Large intestine (tissue), 3 donors: ENCODE results near the gene SERPINE2. TPM values are rescaled to one million over a fixed set of nuclear protein-coding genes. Genes with fewer than 3 reads are reported as not detected.
A peak's percentile ranks its signal among the peaks of the same experiment; 100 is the strongest.

Experiments
- DNase-seq, 2 donors: peaks; one replicate each; pipeline versions ENCODE4 v3.0.0 to v3.0.0-alpha.2; 2013
- H3K27ac ChIP-seq: one replicate; pipeline ENCODE4 v1.5.1; 2013; ENCODE audit warnings: low read length
- H3K27me3 ChIP-seq: 2 replicates; pipeline ENCODE4 v1.6.1; 2013; ENCODE audit warnings: low read length; ENCODE audit not compliant: control insufficient read depth, insufficient read depth
- H3K36me3 ChIP-seq: 2 replicates; pipeline ENCODE4 v1.6.1; 2013; ENCODE audit warnings: low read length; ENCODE audit not compliant: control insufficient read depth, insufficient read depth
- H3K4me1 ChIP-seq: one replicate; pipeline ENCODE4 v1.6.1; 2013; ENCODE audit warnings: low read length; ENCODE audit not compliant: control insufficient read depth, insufficient read depth
- H3K4me3 ChIP-seq: one replicate; pipeline ENCODE4 v1.5.1; 2013; ENCODE audit warnings: low read length
- H3K9me3 ChIP-seq: one replicate; pipeline ENCODE4 v1.6.1; 2013; ENCODE audit warnings: mild to moderate bottlenecking, low read depth, low read length, moderate library complexity; ENCODE audit not compliant: control insufficient read depth
- WGBS: methylation state at CpG from one replicate; pipeline ENCODE4 v1.1.5; 2013; ENCODE audit warnings: low lambda C conversion rate; ENCODE audit not compliant: insufficient coverage; 5-methylcytosine and 5-hydroxymethylcytosine counted together
- polyA plus RNA-seq: library from polyadenylated mRNA; unstranded; fragments of 120-200 nt; gene quantifications from one replicate; pipeline ENCODE4 v1.2.1, GENCODE V29; 2013

The SERPINE2 gene
- polyA plus RNA-seq, 1 donor: 72.4 TPM

- Histone ChIP-seq H3K27ac (no peak overlapping the region), H3K36me3 (peaks cover 4% of the 10 kb centered on the region), H3K27me3 (peaks cover 3% of the 10 kb centered on the region), H3K4me3 (no peak overlapping the region), H3K4me1 (no peaks in the 10 kb centered on the region), H3K9me3 (no peaks in the 10 kb centered on the region)
- DNase-seq: no peak
- WGBS: no CpG with 5 or more reads among the region's 4 CpGs
Measured at GRCh38 chr2:223980803-223981202, 58.3 kb downstream of the SERPINE2 start.

DNA sequence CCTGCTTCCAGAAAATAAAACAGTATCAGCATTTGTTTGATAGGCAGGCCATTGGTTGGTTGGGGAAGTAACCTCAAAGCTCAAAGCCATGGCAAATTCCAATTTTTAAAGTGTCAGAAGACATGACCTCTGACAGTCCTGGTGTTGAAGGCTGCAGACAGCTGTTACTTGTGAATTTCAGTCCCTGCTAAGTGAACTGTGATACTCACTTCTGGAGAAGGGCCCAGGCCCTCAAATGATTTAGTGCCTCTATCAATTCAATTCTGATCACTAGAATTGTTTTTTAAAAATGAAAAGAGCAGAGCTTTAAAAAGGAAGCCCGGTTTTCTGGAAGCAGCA is 58.7 kb downstream of the SERPINE2 start:
- no peak overlapping the region for H3K27ac ChIP-seq
- H3K4me3 ChIP-seq: no peak overlapping the region
- no peaks in the 10 kb centered on the region for H3K9me3 ChIP-seq
- DNase-seq: no peak
- WGBS: no CpG with 5 or more reads among the region's 1 CpG
- peaks cover 1% of the 10 kb centered on the region for H3K27me3 ChIP-seq
- peaks cover 4% of the 10 kb centered on the region for H3K36me3 ChIP-seq
- H3K4me1 ChIP-seq: no peaks in the 10 kb centered on the region

DNA sequence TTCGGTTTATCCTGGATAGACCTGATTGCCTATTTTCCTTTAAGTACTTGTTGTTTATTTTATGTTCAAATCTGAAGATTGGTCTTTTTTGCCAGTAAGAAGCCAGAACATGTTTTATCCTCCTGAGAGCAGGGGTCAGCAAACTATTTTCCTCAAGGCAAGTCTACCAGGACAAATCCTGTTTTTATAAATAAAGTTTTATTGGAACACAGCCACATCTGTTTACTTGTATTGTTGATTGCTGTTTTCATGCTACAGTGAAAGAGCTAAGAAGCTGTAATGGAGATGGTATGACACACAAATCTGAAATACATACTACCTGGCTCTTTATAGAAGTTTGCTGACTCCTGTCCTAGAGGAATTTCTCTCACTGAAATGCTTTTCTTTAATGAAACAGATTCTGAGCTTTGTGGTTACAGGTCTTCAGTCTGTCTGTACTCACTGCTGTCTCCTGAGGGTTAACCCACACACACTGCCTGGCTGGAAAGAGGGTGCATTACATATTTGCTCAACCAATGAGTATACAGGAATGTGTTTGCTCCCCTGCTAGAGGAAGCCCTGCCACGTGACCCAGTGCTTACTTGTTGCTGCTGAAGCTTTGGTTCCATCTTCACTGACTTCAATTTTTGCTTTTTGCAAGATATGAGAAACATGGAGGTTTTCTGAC is 59.2 kb downstream of the SERPINE2 start:
- no peaks in the 10 kb centered on the region for H3K4me1 ChIP-seq
- no peaks in the 10 kb centered on the region for H3K27me3 ChIP-seq
- peaks cover 4% of the 10 kb centered on the region for H3K36me3 ChIP-seq
- no peak for DNase-seq
- no peaks in the 10 kb centered on the region for H3K9me3 ChIP-seq
- H3K4me3 ChIP-seq: no peak overlapping the region
- no CpG with 5 or more reads among the region's 2 CpGs for WGBS
- H3K27ac ChIP-seq: no peak overlapping the region

DNA sequence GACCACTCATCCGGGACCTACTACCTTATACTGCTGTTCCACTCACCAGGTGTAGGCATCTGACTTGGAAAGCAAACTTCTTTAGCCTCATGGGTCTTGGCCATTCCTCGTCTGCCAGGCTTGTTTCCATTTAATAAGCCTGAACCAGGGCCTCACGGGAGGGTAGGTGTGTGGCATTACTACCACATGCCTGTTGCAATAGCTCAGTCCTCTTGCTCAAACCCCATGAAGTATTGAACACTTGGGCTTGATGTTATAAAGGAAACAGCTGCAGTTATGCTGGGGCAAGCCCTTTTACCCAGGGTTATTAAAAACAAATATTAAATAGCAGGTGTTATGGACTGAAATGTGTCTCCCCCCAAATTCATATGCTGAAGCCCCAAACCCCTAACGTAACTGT is 60.6 kb downstream of the SERPINE2 start:
- DNase-seq: no peak
- H3K4me3 ChIP-seq: no peak overlapping the region
- H3K27ac ChIP-seq: no peak overlapping the region
- no peaks in the 10 kb centered on the region for H3K27me3 ChIP-seq
- H3K4me1 ChIP-seq: no peaks in the 10 kb centered on the region
- no peaks in the 10 kb centered on the region for H3K9me3 ChIP-seq
- no peaks in the 10 kb centered on the region for H3K36me3 ChIP-seq
- no CpG with 5 or more reads among the region's 4 CpGs for WGBS

- WGBS: no CpG with 5 or more reads among the region's 3 CpGs
- no peak overlapping the region for H3K4me3 ChIP-seq
- no peak for DNase-seq
Measured at GRCh38 chr2:223976635-223977226, 62.4 kb downstream of the SERPINE2 start.

GRCh38 chr2:223973606-223974005 is 65.5 kb downstream of the SERPINE2 start:
- Histone ChIP-seq H3K4me3 (no peak overlapping the region), H3K4me1 (no peaks in the 10 kb centered on the region), H3K27ac (no peak overlapping the region), H3K27me3 (no peaks in the 10 kb centered on the region), H3K9me3 (no peaks in the 10 kb centered on the region), H3K36me3 (no peaks in the 10 kb centered on the region)
- no CpG with 5 or more reads among the region's 3 CpGs for WGBS
- DNase-seq: no peak

More at GRCh38 chr2:223976635-223977226, 62.4 kb downstream of the SERPINE2 start:
- Histone ChIP-seq H3K4me1 (no peaks in the 10 kb centered on the region), H3K27me3 (no peaks in the 10 kb centered on the region), H3K36me3 (no peaks in the 10 kb centered on the region), H3K9me3 (no peaks in the 10 kb centered on the region), H3K27ac (no peak overlapping the region)

GRCh38 chr2:223972656-223973102 is 66.4 kb downstream of the SERPINE2 start:
- Histone ChIP-seq H3K4me3 (no peak overlapping the region), H3K27me3 (no peaks in the 10 kb centered on the region), H3K4me1 (no peaks in the 10 kb centered on the region), H3K9me3 (no peaks in the 10 kb centered on the region), H3K36me3 (no peaks in the 10 kb centered on the region), H3K27ac (no peak overlapping the region)
- WGBS: 37% methylated on average over 3 of the region's 7 CpGs
- peak in 1 of 2 donors; percentile 41 for DNase-seq

- H3K4me1 ChIP-seq: no peaks in the 10 kb centered on the region
- H3K27ac ChIP-seq: no peak overlapping the region
- H3K36me3 ChIP-seq: peaks cover 3% of the 10 kb centered on the region
- H3K9me3 ChIP-seq: no peaks in the 10 kb centered on the region
- no peak for DNase-seq
- no CpG with 5 or more reads among the region's 5 CpGs for WGBS
- no peak overlapping the region for H3K4me3 ChIP-seq
- H3K27me3 ChIP-seq: no peaks in the 10 kb centered on the region
Measured at GRCh38 chr2:223971731-223972130, 67.4 kb downstream of the SERPINE2 start.

GRCh38 chr2:223970343-223971128 is 68.5 kb downstream of the SERPINE2 start:
- H3K27ac ChIP-seq: no peak overlapping the region
- whole genome bisulfite sequencing: 100% methylated on average over 2 of the region's 8 CpGs
- peak in 1 of 2 donors; percentile 38 for DNase-seq
- peaks cover 8% of the 10 kb centered on the region for H3K36me3 ChIP-seq
- no peaks in the 10 kb centered on the region for H3K9me3 ChIP-seq
- no peaks in the 10 kb centered on the region for H3K27me3 ChIP-seq
- H3K4me1 ChIP-seq: no peaks in the 10 kb centered on the region
- H3K4me3 ChIP-seq: no peak overlapping the region

GRCh38 chr2:223969856-223970255 is 69.2 kb downstream of the SERPINE2 start:
- no peak overlapping the region for H3K27ac ChIP-seq
- no CpG with 5 or more reads among the region's 1 CpG for WGBS
- H3K27me3 ChIP-seq: no peaks in the 10 kb centered on the region

More at GRCh38 chr2:223969856-223970255, 69.2 kb downstream of the SERPINE2 start:
- Histone ChIP-seq H3K36me3 (peaks cover 8% of the 10 kb centered on the region), H3K4me3 (no peak overlapping the region), H3K9me3 (no peaks in the 10 kb centered on the region), H3K4me1 (no peaks in the 10 kb centered on the region)
- no peak for DNase-seq
